KOPT-K1 (cell line): ENCODE data around the gene COL24A1.
"Not testable (repeated sequence)": the region's sequence is repeated elsewhere in the genome, so short reads cannot be mapped to it uniquely, and the experiment has no call there.

Experiments
- H3K27ac ChIP-seq: fragments of 200-600 bp; sonication (generic); 2 replicates; pipeline ENCODE4 v1.5.1; 2016; ENCODE audit warnings: antibody characterized with exemption, mild to moderate bottlenecking, low read depth, low read length; ENCODE audit not compliant: poor library complexity, severe bottlenecking
- H3K36me3 ChIP-seq: fragments of 200-600 bp; sonication (generic); 2 replicates; pipeline ENCODE4 v1.5.1; 2017; ENCODE audit warnings: antibody characterized with exemption, mild to moderate bottlenecking, low read length, moderate library complexity; ENCODE audit not compliant: insufficient read depth
- H3K9me3 ChIP-seq: fragments of 200-600 bp; sonication (generic); 2 replicates; pipeline ENCODE4 v1.5.1; 2017; ENCODE audit warnings: antibody characterized with exemption, low read length, mild to moderate bottlenecking; ENCODE audit not compliant: insufficient read depth, poor library complexity, severe bottlenecking

The COL24A1 gene

GRCh38 chr1:85865213-85865612, 291.4 kb downstream of the COL24A1 start:
- H3K9me3 ChIP-seq, result no peaks in the 10 kb centered on the region
- H3K27ac ChIP-seq, result no peak overlapping the region
- no peaks in the 10 kb centered on the region for H3K36me3 ChIP-seq

- no peaks in the 10 kb centered on the region for H3K36me3 ChIP-seq
- no peak overlapping the region for H3K27ac ChIP-seq
- H3K9me3 ChIP-seq, result no peaks in the 10 kb centered on the region
These were observed 291.8 kb downstream of the COL24A1 start for GRCh38 chr1:85864727-85865126.

DNA sequence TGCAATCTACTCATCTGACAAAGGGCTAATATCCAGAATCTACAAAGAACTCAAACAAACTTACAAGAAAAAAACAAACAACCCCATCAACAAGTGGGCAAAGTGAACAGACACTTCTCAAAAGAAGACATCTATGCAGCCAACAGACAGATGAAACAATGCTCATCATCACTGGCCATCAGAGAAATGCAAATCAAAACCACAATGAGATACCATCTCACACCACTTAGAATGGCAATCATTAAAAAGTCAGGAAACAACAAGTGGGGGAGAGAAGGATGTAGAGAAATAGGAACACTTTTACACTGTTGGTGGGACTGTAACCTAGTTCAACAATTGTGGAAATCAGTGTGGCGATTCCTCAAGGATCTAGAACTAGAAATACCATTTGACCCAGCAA, 292.9 kb downstream of the COL24A1 start:
- not testable (repeated sequence) for H3K27ac ChIP-seq, H3K9me3 ChIP-seq, H3K36me3 ChIP-seq

- H3K36me3 ChIP-seq, result no peaks in the 10 kb centered on the region
- no peak overlapping the region for H3K27ac ChIP-seq
- no peaks in the 10 kb centered on the region for H3K9me3 ChIP-seq
These were observed 294.1 kb downstream of the COL24A1 start for GRCh38 chr1:85862456-85862855.

DNA sequence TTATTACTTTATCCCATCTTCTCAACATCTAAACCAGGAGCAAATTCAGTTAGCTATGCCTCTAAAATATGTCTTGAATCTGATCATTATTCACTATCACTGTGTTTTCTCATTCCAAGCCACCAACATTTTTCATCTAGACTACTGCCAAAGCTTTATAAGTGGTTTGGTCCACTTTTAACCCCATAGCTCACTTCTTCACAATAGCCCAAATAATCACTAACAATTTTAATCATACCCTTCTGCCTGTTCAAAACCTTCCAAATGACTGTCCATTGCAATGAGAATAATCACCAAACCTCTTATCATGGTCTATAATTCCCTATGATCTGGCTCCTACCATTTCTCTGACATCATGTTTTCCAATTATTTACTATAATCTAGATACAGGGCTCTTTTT, 298.6 kb downstream of the COL24A1 start:
- Histone ChIP-seq H3K9me3 (no peaks in the 10 kb centered on the region), H3K36me3 (no peaks in the 10 kb centered on the region), H3K27ac (no peak overlapping the region)

DNA sequence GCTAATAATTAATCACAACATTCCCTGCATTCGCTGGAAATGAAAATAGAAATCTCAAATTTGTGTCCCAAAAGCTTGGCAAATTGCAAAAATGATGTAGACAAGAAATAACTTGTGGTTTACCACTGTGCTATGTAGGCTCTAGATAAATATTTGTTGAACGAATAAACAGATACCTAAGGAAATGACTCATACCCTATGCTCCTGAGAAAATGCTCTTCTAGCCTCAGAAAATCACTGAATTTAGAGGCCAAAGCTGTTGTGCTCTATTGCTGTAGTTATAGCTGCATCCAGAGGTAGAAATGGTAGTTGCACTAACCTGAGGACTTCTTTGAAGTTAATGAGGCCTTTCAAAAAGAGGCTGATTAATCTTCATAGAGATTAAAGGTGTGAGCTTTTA, 306.3 kb downstream of the COL24A1 start:
- no peak overlapping the region for H3K27ac ChIP-seq
- H3K36me3 ChIP-seq, result no peaks in the 10 kb centered on the region

GRCh38 chr1:85849660-85850059, 306.9 kb downstream of the COL24A1 start:
- H3K9me3 ChIP-seq, result no peaks in the 10 kb centered on the region
- no peaks in the 10 kb centered on the region for H3K36me3 ChIP-seq
- no peak overlapping the region for H3K27ac ChIP-seq

More for the DNA sequence above, 306.3 kb downstream of the COL24A1 start:
- no peaks in the 10 kb centered on the region for H3K9me3 ChIP-seq

- Histone ChIP-seq H3K9me3 (no peaks in the 10 kb centered on the region), H3K36me3 (no peaks in the 10 kb centered on the region), H3K27ac (no peak overlapping the region)
These were observed 309.2 kb downstream of the COL24A1 start for GRCh38 chr1:85847356-85847755.

DNA sequence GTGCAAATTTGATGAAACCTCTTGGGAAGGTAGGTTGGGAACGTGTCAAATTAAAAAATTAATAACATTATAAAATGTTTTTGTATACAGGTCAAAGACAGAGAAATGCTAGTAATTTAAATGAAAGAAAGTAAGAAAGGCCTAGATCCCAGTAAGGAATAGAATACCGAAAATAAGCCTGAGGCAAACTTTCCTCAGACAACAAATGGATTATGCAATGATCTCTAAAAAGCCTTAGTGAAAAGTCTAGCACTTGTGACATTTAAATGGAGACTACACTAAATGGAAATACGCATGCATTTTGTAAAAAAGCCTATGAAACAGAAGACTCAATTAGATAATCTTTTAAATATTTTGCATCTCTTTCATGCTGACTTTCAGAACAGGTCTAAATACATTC, 309.9 kb downstream of the COL24A1 start:
- H3K9me3 ChIP-seq, result no peaks in the 10 kb centered on the region
- H3K36me3 ChIP-seq, result no peaks in the 10 kb centered on the region
- H3K27ac ChIP-seq, result no peak overlapping the region

- H3K27ac ChIP-seq, result no peak overlapping the region
- H3K9me3 ChIP-seq, result no peaks in the 10 kb centered on the region
- no peaks in the 10 kb centered on the region for H3K36me3 ChIP-seq
These were observed 317.1 kb downstream of the COL24A1 start for GRCh38 chr1:85839459-85839858.

GRCh38 chr1:85838238-85838637, 318.3 kb downstream of the COL24A1 start:
- Histone ChIP-seq H3K36me3 (no peaks in the 10 kb centered on the region), H3K27ac (no peak overlapping the region), H3K9me3 (no peaks in the 10 kb centered on the region)

GRCh38 chr1:85836736-85837135, 319.8 kb downstream of the COL24A1 start:
- Histone ChIP-seq H3K27ac (no peak overlapping the region), H3K9me3 (no peaks in the 10 kb centered on the region), H3K36me3 (no peaks in the 10 kb centered on the region)

DNA sequence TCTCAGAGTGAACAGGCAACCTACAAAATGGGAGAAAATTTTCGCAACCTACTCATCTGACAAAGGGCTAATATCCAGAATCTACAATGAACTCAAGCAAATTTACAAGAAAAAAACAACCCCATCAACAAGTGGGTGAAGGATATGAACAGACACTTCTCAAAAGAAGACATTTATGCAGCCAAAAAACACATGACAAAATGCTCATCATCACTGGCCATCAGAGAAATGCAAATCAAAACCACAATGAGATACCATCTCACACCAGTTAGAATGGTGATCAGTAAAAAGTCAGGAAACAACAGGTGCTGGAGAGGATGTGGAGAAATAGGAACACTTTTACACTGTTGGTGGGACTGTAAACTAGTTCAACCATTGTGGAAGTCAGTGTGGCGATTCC, 323.4 kb downstream of the COL24A1 start:
- not testable (repeated sequence) for H3K27ac ChIP-seq, H3K9me3 ChIP-seq, H3K36me3 ChIP-seq

DNA sequence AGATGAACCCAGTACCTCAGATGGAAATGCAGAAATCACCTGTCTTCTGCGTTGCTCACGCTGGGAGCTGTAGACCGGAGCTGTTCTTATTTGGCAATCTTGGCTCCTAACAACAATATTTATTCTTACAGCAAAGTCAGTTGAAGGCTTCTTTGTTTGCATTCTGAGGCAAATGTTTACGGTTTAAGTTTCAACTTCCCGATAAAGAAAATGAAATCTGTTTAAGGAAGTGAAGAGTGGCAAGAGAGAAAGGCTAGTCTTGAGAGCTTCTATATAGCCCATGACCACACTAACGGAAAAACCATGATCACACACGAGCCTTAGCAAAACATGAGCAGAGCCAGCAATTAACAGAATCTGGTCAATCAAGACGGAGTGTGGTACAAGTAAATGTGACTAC, 325.7 kb downstream of the COL24A1 start:
- Histone ChIP-seq H3K36me3 (no peaks in the 10 kb centered on the region), H3K27ac (no peak overlapping the region)

GRCh38 chr1:85824066-85824840, 332.3 kb downstream of the COL24A1 start:
- Histone ChIP-seq H3K27ac (no peak overlapping the region), H3K9me3 (no peaks in the 10 kb centered on the region), H3K36me3 (no peaks in the 10 kb centered on the region)

More for the DNA sequence above, 325.7 kb downstream of the COL24A1 start:
- H3K9me3 ChIP-seq, result no peaks in the 10 kb centered on the region

GRCh38 chr1:85822696-85823095, 333.9 kb downstream of the COL24A1 start:
- Histone ChIP-seq H3K27ac (no peak overlapping the region), H3K9me3 (no peaks in the 10 kb centered on the region), H3K36me3 (no peaks in the 10 kb centered on the region)
